Stomach (tissue), 4 donors: Measurements from ENCODE around the gene STPG4.

ENCODE experiments used
- EP300 ChIP-seq: sonication (generic); formaldehyde crosslinking; IDR thresholded peaks from one replicate; pipeline ENCODE4 v1.6.1; 2017; ENCODE audit warnings: antibody characterized with exemption
- POLR2A ChIP-seq, 4 donors: fragments of 450-650 bp; IDR thresholded peaks; one replicate each; pipeline ENCODE4 v1.6.1; 2016; ENCODE audit warnings: antibody characterized with exemption in 4 of 4, control low read depth in 2 of 4, mild to moderate bottlenecking in 1 of 4, moderate library complexity in 1 of 4
- POLR2AphosphoS5 ChIP-seq, 3 donors: sonication (generic); formaldehyde crosslinking; IDR thresholded peaks; one replicate each; pipeline ENCODE4 v1.6.1; 2016; ENCODE audit warnings: antibody characterized with exemption in 3 of 3
- TF ChIP-seq, protein P1 (sequence below), 7 experiments: fragments of 450-650 bp in 4 of 7; fragments of 200-600 bp in 3 of 7; sonication (generic) in 3 of 7; IDR thresholded peaks; one replicate each; pipeline ENCODE4 v1.5.1; 2016 to 2019; ENCODE audit warnings: antibody characterized with exemption in 7 of 7, control low read depth in 2 of 7, mild to moderate bottlenecking in 1 of 7

DNA sequence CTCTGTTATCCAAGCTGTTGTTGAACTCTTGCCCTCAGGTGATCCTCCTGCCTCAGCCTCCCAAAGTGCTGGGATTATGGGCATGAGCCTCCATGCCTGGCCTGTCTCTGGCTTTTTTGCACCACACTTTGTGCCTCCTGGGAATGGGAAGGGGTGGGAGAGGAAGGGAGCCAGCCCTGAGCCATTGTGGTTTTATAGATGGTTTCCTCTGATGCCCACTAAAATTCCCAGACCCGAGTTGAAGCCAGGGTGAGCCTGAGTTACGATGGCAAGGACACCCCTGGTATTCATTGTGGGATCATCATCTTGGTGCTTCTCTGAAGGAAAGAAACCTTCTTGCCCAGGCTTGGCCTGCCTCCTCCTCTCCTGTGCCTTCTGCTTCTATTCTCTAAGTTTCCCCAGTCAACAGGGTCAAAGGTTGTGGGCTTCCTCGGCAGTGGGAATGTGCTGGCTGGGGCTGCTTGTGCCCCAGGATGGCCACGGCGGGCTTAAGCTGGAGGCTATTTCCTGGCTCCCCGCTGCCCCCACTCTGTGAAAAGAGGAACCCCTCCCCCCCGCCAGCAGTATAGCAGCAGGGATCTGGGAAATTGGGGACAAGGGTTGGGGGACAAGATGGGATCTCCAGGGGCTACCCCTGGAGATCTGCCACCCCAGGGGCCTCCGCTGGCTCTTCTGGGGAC, 106.2 kb downstream of the STPG4 start:
- TF ChIP-seq, protein P1, sequence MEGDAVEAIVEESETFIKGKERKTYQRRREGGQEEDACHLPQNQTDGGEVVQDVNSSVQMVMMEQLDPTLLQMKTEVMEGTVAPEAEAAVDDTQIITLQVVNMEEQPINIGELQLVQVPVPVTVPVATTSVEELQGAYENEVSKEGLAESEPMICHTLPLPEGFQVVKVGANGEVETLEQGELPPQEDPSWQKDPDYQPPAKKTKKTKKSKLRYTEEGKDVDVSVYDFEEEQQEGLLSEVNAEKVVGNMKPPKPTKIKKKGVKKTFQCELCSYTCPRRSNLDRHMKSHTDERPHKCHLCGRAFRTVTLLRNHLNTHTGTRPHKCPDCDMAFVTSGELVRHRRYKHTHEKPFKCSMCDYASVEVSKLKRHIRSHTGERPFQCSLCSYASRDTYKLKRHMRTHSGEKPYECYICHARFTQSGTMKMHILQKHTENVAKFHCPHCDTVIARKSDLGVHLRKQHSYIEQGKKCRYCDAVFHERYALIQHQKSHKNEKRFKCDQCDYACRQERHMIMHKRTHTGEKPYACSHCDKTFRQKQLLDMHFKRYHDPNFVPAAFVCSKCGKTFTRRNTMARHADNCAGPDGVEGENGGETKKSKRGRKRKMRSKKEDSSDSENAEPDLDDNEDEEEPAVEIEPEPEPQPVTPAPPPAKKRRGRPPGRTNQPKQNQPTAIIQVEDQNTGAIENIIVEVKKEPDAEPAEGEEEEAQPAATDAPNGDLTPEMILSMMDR (IDR thresholded peaks at IDR 0.05): no peak
- no peak for TF ChIP-seq POLR2A (IDR thresholded peaks at IDR 0.05)
- TF ChIP-seq EP300: no peak
- no peak for TF ChIP-seq POLR2AphosphoS5 (IDR thresholded peaks at IDR 0.05)
